Naive B cell (primary cell): ENCODE measurements around the gene CLEC4G. TPM values are rescaled to one million over a fixed set of nuclear protein-coding genes. Genes with fewer than 3 reads are reported as not detected.
"Not testable (repeated sequence)": the region's sequence is repeated elsewhere in the genome, so short reads cannot be mapped to it uniquely, and the experiment has no call there.

ENCODE experiments used
- ATAC-seq, 2 donors: fragments of 150-1000 bp; cut with Tn5 transposase; 2 replicates each; pipeline ENCODE4 v1.10.0; 2021; ENCODE audit warnings: low read depth in 2 of 2, mild to moderate bottlenecking in 2 of 2, moderate library complexity in 2 of 2
- DNase-seq: peaks from one replicate; pipeline ENCODE4 v3.0.0; 2022
- H3K27ac Mint-ChIP-seq, 6 donors: one replicate each; pipeline ENCODE4 v1.8.0; 2020 to 2022; ENCODE audit warnings: mild to moderate bottlenecking in 6 of 6, mixed read lengths in 6 of 6, moderate library complexity in 5 of 6, inconsistent platforms in 2 of 6
- H3K27me3 Mint-ChIP-seq, 3 donors: one replicate each; pipeline ENCODE4 v1.8.0; 2021 to 2022; ENCODE audit warnings: mixed read lengths in 3 of 3, mild to moderate bottlenecking in 1 of 3
- H3K36me3 Mint-ChIP-seq, 2 donors: one replicate each; pipeline ENCODE4 v1.8.0; 2020 to 2022; ENCODE audit warnings: mixed read lengths in 2 of 2, inconsistent platforms in 1 of 2, mild to moderate bottlenecking in 1 of 2
- H3K4me1 Mint-ChIP-seq, 3 donors: one replicate each; pipeline ENCODE4 v1.8.0; 2020 to 2022; ENCODE audit warnings: mixed read lengths in 3 of 3, inconsistent platforms in 1 of 3, mild to moderate bottlenecking in 1 of 3, moderate library complexity in 1 of 3
- H3K4me3 Mint-ChIP-seq, 8 donors: one replicate each; pipeline ENCODE4 v1.8.0; 2020 to 2022; ENCODE audit warnings: mild to moderate bottlenecking in 8 of 8, mixed read lengths in 8 of 8, moderate library complexity in 8 of 8, inconsistent platforms in 2 of 8
- H3K9me3 Mint-ChIP-seq, 7 donors: one replicate each; pipeline ENCODE4 v1.8.0; 2020 to 2022; ENCODE audit warnings: mixed read lengths in 7 of 7, mild to moderate bottlenecking in 5 of 7, inconsistent platforms in 2 of 7, moderate library complexity in 1 of 7
- polyA plus RNA-seq, 6 donors: library from polyadenylated mRNA; unstranded; fragments of 300-500 nt; fragmentation: Illumina TruSeq; gene quantifications; one replicate each; pipeline ENCODE4 v1.2.3, GENCODE V29; 2021; ENCODE audit warnings: low read depth in 6 of 6

The CLEC4G gene, protein sequence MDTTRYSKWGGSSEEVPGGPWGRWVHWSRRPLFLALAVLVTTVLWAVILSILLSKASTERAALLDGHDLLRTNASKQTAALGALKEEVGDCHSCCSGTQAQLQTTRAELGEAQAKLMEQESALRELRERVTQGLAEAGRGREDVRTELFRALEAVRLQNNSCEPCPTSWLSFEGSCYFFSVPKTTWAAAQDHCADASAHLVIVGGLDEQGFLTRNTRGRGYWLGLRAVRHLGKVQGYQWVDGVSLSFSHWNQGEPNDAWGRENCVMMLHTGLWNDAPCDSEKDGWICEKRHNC
- polyA plus RNA-seq = 1 to 10 TPM; 1.4 to 3.2 (median 1.8) TPM

DNA sequence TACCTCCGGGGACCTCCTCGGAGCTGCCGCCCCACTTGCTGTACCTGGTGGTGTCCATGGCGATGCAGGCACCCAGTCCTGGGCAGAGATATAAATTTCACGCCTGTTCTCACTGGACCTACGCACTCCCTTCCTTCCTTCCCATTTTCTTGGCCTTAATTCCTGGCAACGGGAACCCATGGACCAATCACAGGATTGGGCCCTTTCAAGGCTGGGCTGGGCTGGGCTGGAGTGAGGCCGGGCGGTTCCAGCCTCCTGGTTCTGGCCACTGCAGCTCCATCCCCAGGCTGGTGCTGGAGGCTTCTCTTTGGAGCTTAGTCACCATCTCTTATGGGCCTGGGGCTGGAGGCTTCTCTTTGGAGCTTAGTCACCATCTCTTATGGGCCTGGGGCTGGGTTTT lies at the start of gene CLEC4G:
Gene CLEC4G (minus strand): TSS at position 66 of the 400 bp plus-strand sequence. CDS start 8 bp downstream, at position 58.
- ATAC-seq (no peak), DNase-seq (no peak)
- H3K36me3 Mint-ChIP-seq = peaks cover 0 to 7% of the 10 kb centered on the region in 2 donors
- H3K9me3 Mint-ChIP-seq = peaks cover 0 to 5% (median 0%) of the 10 kb centered on the region in 7 donors
- H3K27me3 Mint-ChIP-seq = peaks cover 10 to 39% (median 33%) of the 10 kb centered on the region in 3 donors
- H3K27ac Mint-ChIP-seq = peak within 1 kb of the TSS in 3 of 6 donors; percentile 38 to 76 (median 56)
- peak within 1 kb of the TSS; percentile 32 to 84 (median 68) for H3K4me3 Mint-ChIP-seq
- H3K4me1 Mint-ChIP-seq = peaks cover 37 to 53% (median 51%) of the 10 kb centered on the region in 3 donors

DNA sequence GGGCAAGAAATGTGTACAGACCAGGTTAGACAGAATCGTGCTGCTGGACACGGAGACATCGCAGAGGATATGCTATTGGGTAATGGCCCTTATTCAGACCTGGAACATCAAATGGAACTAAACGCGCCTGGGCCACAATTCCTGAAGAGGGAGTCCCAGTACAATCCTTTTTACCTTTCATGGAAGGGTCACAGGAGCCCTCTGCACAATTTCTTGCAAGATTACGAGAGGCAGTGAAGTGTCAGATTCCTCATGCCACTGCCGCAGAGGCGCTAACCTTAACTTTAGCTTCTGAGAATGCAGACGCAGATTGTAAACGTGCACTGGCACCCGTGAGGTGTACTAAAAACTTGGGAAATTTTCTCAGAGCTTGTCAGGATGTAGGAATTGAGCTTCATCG lies 49.2 kb upstream of the CLEC4G start:
- ATAC-seq = no peak
- no peak for DNase-seq
- Mint-ChIP-seq H3K27ac (peak overlapping the region in 1 of 6 donors; percentile 58), H3K4me3 (no peak overlapping the region), H3K4me1 (peaks cover 14 to 23% (median 15%) of the 10 kb centered on the region in 3 donors), H3K9me3 (peaks cover 0 to 10% (median 6%) of the 10 kb centered on the region in 7 donors), H3K36me3 (no peaks in the 10 kb centered on the region), H3K27me3 (peaks cover 13 to 31% (median 20%) of the 10 kb centered on the region in 3 donors)

DNA sequence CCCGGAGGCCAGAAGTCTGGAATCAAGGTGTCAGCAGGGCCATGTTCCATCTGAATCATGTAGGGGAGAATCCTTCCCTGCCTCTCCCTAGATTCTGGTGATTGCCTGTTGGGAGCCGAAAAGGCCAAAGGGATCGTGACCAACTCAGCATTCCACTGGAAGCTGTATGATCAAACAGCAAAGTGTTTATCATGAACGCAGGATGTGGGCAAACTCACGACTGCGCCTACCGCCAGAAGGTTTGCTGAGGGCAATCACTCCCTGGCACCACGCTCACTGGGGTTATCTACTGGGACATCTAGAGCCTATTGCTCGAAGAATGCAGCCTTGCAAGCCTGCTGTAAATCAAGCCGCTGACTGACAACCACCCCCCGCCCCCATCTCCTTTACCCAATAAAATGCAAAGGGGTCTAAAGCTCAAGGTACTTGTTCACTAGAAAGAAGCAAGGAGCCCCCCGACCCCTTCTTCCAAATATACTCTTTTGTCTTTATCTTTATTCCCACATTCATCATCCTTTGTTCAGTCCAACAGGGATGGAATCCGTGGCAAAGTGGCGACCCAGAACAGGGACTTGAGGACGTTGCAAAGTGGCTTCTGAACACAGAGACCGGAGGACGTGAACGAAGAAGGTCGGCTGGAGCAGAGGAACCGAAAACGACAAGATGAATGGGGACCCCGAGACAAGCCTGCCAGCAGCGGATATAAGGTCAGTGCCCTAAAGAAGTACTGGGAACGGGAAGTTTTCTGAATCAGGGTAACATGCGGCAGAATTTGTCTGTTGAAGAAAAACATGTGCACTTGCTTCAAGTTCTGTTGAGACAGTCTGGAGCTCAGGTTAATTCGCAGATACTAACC lies 47.9 kb upstream of the CLEC4G start:
- peaks cover 14 to 25% (median 15%) of the 10 kb centered on the region in 3 donors for H3K4me1 Mint-ChIP-seq

DNA sequence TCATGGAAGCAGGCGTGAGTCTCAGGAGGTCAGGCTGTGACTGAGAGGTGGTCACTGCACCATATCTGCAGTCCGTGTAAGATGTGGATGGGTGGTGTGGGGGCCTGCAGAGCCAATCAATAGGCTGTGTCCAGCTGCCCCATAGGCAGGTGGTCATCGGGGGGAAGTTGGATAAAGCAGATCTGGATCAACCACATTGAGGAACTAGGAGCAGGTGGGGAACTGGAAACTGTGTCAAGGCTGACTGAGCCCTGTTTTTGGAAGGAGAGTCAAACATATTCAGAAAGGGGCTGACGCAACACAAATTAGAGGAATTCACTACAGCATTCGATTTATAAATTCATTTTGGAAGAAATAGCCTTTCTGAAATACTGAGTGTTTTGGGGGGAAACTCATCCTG lies 46.2 kb upstream of the CLEC4G start:
- Mint-ChIP-seq H3K36me3 (no peaks in the 10 kb centered on the region), H3K27ac (peak overlapping the region in 2 of 6 donors; percentile 22 to 45), H3K27me3 (peaks cover 8 to 11% (median 9%) of the 10 kb centered on the region in 3 donors), H3K4me3 (peak overlapping the region in 1 of 8 donors; percentile 10), H3K4me1 (peaks cover 16 to 20% (median 17%) of the 10 kb centered on the region in 3 donors), H3K9me3 (peaks cover 0 to 2% (median 0%) of the 10 kb centered on the region in 7 donors)
- ATAC-seq (peak; percentile 38 to 45), DNase-seq (no peak)

More for the DNA sequence above, 47.9 kb upstream of the CLEC4G start:
- Mint-ChIP-seq H3K4me3 (no peak overlapping the region), H3K27ac (no peak overlapping the region), H3K36me3 (no peaks in the 10 kb centered on the region), H3K27me3 (peaks cover 13 to 26% (median 20%) of the 10 kb centered on the region in 3 donors), H3K9me3 (peaks cover 0 to 4% (median 2%) of the 10 kb centered on the region in 7 donors)
- no peak for ATAC-seq
- no peak for DNase-seq

DNA sequence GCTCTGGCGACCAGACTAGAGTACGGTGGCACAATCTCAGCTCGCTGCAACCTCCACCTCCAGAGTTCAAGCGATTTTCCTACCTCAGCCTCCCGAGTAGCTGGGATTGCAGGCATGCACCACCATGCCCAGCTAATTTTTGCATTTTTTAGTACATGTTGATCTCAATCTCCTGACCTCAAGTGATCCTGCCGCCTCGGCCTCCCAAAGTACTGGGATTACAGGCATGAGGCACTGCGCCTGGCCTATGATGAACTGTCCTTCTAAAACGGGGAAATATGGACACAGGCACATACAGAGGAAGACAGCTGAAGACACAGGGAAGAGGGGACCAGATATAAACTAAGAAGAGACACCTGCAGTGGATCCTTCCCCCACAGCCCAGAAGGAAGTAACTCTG lies 43.9 kb upstream of the CLEC4G start:
- Mint-ChIP-seq H3K4me1 (peaks cover 18 to 31% (median 29%) of the 10 kb centered on the region in 3 donors), H3K36me3 (no peaks in the 10 kb centered on the region), H3K27me3 (peaks cover 0 to 10% (median 8%) of the 10 kb centered on the region in 3 donors), H3K27ac (peak overlapping the region in 1 of 6 donors; percentile 47), H3K4me3 (no peak overlapping the region), H3K9me3 (peaks cover 0 to 1% (median 0%) of the 10 kb centered on the region in 7 donors)
- DNase-seq = no peak
- no peak for ATAC-seq

DNA sequence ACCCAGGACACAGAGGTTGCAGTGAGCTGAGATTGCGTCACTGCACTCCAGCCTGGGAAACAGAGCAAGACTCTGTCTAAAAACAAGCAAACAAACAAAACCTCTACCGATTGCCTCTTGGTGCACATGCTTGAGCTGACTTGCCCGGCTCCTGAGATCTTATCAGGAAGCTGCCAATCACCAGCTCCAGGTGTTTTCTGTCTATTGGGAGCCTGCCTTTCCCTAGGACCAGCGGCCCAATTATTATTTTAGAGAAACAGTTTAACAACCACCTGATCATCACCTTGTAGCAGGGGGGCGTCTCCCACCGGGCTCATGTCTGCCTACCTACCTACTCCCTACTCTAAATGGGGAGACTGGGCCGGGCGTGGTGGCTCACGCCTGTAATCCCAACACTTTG lies 41.9 kb upstream of the CLEC4G start:
- H3K4me1 Mint-ChIP-seq = peaks cover 18 to 31% (median 20%) of the 10 kb centered on the region in 3 donors
- H3K9me3 Mint-ChIP-seq = no peaks in the 10 kb centered on the region
- no peak for ATAC-seq
- no peak for DNase-seq
- no peaks in the 10 kb centered on the region for H3K36me3 Mint-ChIP-seq
- H3K27me3 Mint-ChIP-seq = peaks cover 0 to 20% (median 10%) of the 10 kb centered on the region in 3 donors
- no peak overlapping the region for H3K4me3 Mint-ChIP-seq
- H3K27ac Mint-ChIP-seq = no peak overlapping the region

DNA sequence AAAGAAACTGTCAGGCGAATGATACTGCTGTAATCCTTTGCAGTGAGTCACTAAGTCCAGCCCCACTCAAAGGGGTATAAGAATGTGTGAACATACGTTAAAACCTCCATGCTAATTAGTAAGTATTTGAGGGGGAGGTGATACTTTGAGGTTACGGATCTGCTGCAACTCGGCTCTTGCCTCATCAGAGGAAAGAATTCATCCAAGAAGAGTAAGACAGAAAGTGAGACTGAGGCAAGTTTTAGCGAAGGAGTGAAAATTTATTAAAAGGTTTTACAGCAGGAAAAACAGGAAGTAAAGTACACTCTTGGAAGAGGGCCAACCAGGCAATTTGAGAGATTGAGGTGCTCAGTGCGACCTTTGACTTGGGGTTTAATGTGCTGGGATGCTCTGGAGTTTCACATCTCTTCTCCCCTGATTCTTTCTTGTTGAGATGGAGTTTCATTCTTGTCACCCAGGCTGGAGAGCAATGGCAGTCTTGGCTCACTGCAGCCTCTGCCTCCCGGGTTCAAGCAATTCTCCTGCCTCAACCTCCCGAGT lies 40.9 kb upstream of the CLEC4G start:
- H3K4me3 Mint-ChIP-seq = peak overlapping the region in 1 of 8 donors; percentile 6
- H3K27me3 Mint-ChIP-seq = peaks cover 0 to 23% (median 8%) of the 10 kb centered on the region in 3 donors
- no peaks in the 10 kb centered on the region for H3K36me3 Mint-ChIP-seq
- ATAC-seq = peak; percentile 35 to 37
- no peak for DNase-seq
- H3K9me3 Mint-ChIP-seq = no peaks in the 10 kb centered on the region
- H3K4me1 Mint-ChIP-seq = peaks cover 10 to 26% (median 13%) of the 10 kb centered on the region in 3 donors
- H3K27ac Mint-ChIP-seq = peak overlapping the region in 4 of 6 donors; percentile 10 to 57 (median 46)

DNA sequence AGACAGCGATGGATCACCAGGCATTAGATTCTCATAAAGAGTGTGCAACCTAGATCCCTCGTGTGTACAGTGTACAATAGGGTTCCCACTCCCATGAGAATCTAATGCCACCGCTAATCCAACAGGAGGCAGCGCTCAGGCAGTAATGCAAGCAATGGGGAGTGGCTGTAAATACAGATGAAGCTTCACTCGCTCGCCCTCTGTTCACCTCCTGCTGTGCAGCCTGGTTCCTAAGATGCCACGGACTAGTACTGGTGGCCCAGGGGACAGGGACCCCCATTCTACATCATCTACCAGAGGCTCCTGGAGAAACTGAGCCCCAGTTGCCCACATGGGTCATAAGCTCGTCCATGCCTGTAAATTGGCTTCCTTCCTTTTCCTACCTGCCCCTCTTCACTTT lies 39.2 kb upstream of the CLEC4G start:
- Mint-ChIP-seq H3K4me1 (peaks cover 8 to 15% (median 11%) of the 10 kb centered on the region in 3 donors), H3K27me3 (peaks cover 8 to 36% (median 11%) of the 10 kb centered on the region in 3 donors), H3K9me3 (no peaks in the 10 kb centered on the region), H3K27ac (no peak overlapping the region), H3K4me3 (no peak overlapping the region), H3K36me3 (no peaks in the 10 kb centered on the region)
- DNase-seq (no peak), ATAC-seq (no peak)

DNA sequence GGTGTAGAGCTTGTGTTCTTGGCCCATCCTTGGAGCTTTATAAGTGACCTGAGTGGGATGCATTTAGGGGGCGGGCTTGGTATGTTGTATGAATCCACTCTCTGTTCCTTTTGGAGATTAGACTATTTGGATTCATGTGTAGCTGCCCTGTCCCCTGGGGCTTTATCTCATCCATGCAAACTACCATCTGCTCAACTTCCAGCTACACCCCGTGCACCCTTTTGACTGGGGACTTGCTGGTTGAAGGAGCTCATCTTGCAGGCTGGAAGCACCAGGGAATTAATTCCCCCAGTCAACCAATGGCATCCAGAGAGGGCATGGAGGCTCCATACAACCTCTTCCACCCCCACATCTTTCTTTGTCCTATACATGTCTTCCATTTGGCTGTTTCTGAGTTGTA lies 37.3 kb upstream of the CLEC4G start:
- peak overlapping the region in 1 of 6 donors; percentile 27 for H3K27ac Mint-ChIP-seq
- no peak overlapping the region for H3K4me3 Mint-ChIP-seq
- H3K9me3 Mint-ChIP-seq = no peaks in the 10 kb centered on the region
- H3K36me3 Mint-ChIP-seq = no peaks in the 10 kb centered on the region
- H3K27me3 Mint-ChIP-seq = peaks cover 8 to 31% (median 11%) of the 10 kb centered on the region in 3 donors
- no peak for ATAC-seq
- H3K4me1 Mint-ChIP-seq = peaks cover 8 to 17% (median 16%) of the 10 kb centered on the region in 3 donors
- DNase-seq = no peak

DNA sequence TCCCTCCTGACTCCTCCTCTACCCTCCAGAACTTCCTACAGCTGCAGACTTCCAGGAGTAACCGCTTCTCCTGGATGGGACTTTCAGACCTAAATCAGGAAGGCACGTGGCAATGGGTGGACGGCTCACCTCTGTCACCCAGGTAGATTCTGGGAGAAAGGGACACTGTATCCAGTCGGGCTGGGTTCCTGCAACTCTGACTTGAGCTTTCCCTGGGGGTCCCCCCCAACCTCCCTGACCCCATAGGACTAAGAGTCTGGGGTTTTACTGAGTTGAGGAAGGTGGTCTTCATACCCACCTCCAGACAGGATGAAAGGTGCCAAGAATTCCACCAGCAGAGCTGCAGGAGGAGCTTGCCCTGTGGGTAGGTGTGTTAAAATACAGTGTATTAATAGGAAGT lies 35.6 kb upstream of the CLEC4G start:
- no peak for DNase-seq
- ATAC-seq = no peak
- Mint-ChIP-seq H3K27ac (no peak overlapping the region), H3K27me3 (peaks cover 8 to 33% (median 11%) of the 10 kb centered on the region in 3 donors), H3K4me1 (peaks cover 18 to 27% (median 19%) of the 10 kb centered on the region in 3 donors), H3K9me3 (peaks cover 0 to 2% (median 0%) of the 10 kb centered on the region in 7 donors), H3K36me3 (no peaks in the 10 kb centered on the region), H3K4me3 (peak overlapping the region in 1 of 8 donors; percentile 24)

DNA sequence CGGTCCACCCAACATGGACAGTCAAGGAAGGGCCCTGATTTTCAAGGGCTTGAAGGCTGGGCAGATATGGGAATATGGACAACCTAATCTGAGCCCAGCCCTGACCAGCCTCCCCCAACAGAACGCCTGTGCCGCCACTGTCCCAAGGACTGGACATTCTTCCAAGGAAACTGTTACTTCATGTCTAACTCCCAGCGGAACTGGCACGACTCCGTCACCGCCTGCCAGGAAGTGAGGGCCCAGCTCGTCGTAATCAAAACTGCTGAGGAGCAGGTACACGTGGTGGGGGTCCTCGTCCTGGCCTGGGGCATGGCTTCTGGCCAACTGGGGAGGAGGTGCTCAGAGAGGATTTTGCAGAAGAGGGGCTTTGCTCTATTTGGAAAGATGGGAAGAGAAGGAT lies 34.6 kb upstream of the CLEC4G start:
- peaks cover 0 to 3% (median 0%) of the 10 kb centered on the region in 7 donors for H3K9me3 Mint-ChIP-seq
- peak overlapping the region in 1 of 6 donors; percentile 68 for H3K27ac Mint-ChIP-seq
- ATAC-seq (no peak), DNase-seq (no peak)
- peaks cover 8 to 37% (median 11%) of the 10 kb centered on the region in 3 donors for H3K27me3 Mint-ChIP-seq
- H3K4me3 Mint-ChIP-seq = no peak overlapping the region
- H3K4me1 Mint-ChIP-seq = peaks cover 16 to 26% (median 18%) of the 10 kb centered on the region in 3 donors
- no peaks in the 10 kb centered on the region for H3K36me3 Mint-ChIP-seq

DNA sequence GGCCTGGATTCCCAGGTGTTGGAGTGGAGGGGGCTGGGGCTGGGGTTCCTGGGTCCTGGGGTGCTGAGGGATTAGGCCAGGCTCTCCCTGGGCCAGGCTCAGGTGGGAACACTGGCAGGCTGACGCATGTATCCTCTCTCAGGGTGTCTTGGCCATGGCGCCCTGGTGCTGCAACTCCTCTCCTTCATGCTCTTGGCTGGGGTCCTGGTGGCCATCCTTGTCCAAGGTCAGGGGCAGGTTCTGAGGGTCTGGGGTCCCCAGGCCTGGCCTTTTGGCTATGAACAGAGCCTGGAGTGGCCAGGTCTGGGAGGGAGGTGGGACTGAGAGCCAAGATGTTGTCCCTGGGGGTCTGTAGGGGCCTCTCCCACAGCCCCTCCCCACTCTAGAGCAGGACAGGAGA lies 33.1 kb upstream of the CLEC4G start:
- Mint-ChIP-seq H3K27ac (peak overlapping the region in 1 of 6 donors; percentile 69), H3K4me1 (peaks cover 11 to 26% (median 18%) of the 10 kb centered on the region in 3 donors)
- not testable (repeated sequence) for ATAC-seq

DNA sequence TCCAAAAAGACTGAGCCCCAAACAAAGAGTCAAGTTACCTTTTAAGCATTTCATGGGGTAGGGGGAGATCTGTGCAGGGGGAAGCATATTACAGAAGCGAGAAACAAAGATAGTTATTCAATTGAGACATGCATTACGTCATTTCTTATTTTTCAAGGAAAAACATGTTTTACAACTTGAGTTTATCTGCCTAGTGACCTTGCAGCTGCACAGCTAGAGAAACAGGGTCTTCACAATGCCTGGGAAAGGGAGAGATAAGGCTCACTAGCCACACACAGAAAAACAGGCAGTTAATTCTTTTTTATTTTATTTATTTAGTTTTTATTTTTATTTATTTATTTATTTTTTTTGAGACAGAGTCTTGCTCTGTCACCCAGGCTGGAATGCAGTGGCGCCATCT lies 32.2 kb upstream of the CLEC4G start:
- not testable (repeated sequence) for DNase-seq, ATAC-seq, H3K36me3 Mint-ChIP-seq, H3K9me3 Mint-ChIP-seq
- peak overlapping the region in 3 of 8 donors; percentile 1 to 70 (median 36) for H3K4me3 Mint-ChIP-seq
- peaks cover 11 to 26% (median 18%) of the 10 kb centered on the region in 3 donors for H3K4me1 Mint-ChIP-seq
- H3K27me3 Mint-ChIP-seq = peaks cover 8 to 24% (median 8%) of the 10 kb centered on the region in 3 donors
- peak overlapping the region in 1 of 6 donors; percentile 88 for H3K27ac Mint-ChIP-seq

More for the DNA sequence above, 33.1 kb upstream of the CLEC4G start:
- H3K27me3 Mint-ChIP-seq = peaks cover 8 to 32% (median 8%) of the 10 kb centered on the region in 3 donors
- not testable (repeated sequence) for H3K36me3 Mint-ChIP-seq, H3K4me3 Mint-ChIP-seq, H3K9me3 Mint-ChIP-seq, DNase-seq
